DND-41 (cell line): ENCODE data around the gene ITGA11.

Source experiments
- ATAC-seq: fragments of 200-7000 bp; cut with Tn5 transposase; 3 replicates; pipeline ENCODE4 v1.9.1; 2021; ENCODE audit warnings: low read depth; ENCODE audit not compliant: insufficient read depth
- DNase-seq: peaks from one replicate; pipeline ENCODE4 v3.0.0-alpha.2; 2020
- H2AFZ ChIP-seq: 2 replicates; pipeline ENCODE4 v1.6.0; 2012; ENCODE audit warnings: low read depth, low read length
- H3K27ac ChIP-seq: 2 replicates; pipeline ENCODE4 v1.5.1; 2012; ENCODE audit warnings: low read length, inconsistent platforms
- H3K27me3 ChIP-seq: fragments of 200-600 bp; sonication (generic); 2 replicates; pipeline ENCODE4 v1.6.0; 2012; ENCODE audit warnings: low read length, mild to moderate bottlenecking, inconsistent platforms; ENCODE audit not compliant: insufficient read depth, poor library complexity
- H3K36me3 ChIP-seq: 2 replicates; pipeline ENCODE4 v1.5.1; 2012; ENCODE audit warnings: low read length, inconsistent platforms; ENCODE audit not compliant: insufficient read depth
- H3K4me1 ChIP-seq: 2 replicates; pipeline ENCODE4 v1.5.1; 2012; ENCODE audit warnings: mild to moderate bottlenecking, low read length; ENCODE audit not compliant: insufficient read depth
- H3K4me2 ChIP-seq: 2 replicates; pipeline ENCODE4 v1.6.0; 2012; ENCODE audit warnings: mild to moderate bottlenecking, moderate library complexity, low read length, inconsistent platforms; ENCODE audit not compliant: insufficient read depth
- H3K4me3 ChIP-seq, 2 experiments: fragments of 200-600 bp in 1 of 2; shearing (Covaris generic) in 1 of 2; 2 replicates each; pipeline ENCODE4 v1.5.1; 2012 to 2016; ENCODE audit warnings: inconsistent platforms in 2 of 2, low read length in 2 of 2, mild to moderate bottlenecking in 2 of 2, low read depth in 1 of 2, moderate library complexity in 1 of 2
- H3K79me2 ChIP-seq: 2 replicates; pipeline ENCODE4 v1.6.0; 2012; ENCODE audit warnings: low read length, inconsistent platforms; ENCODE audit not compliant: insufficient read depth
- H3K9ac ChIP-seq: 2 replicates; pipeline ENCODE4 v1.6.0; 2012; ENCODE audit warnings: low read depth, mild to moderate bottlenecking, inconsistent platforms, low read length, moderate library complexity
- H3K9me3 ChIP-seq: 2 replicates; pipeline ENCODE4 v1.5.1; 2012; ENCODE audit warnings: low read length, moderate library complexity, mild to moderate bottlenecking, inconsistent platforms; ENCODE audit not compliant: insufficient read depth, severe bottlenecking
- H4K20me1 ChIP-seq: 2 replicates; pipeline ENCODE4 v1.6.0; 2012; ENCODE audit warnings: low read length; ENCODE audit not compliant: insufficient read depth
- EZH2 ChIP-seq: IDR thresholded peaks from 3 replicates; pipeline ENCODE4 v1.6.1; 2012; ENCODE audit warnings: borderline replicate concordance, low read depth, mild to moderate bottlenecking, moderate library complexity, low read length, inconsistent platforms; ENCODE audit not compliant: severe bottlenecking
- TF ChIP-seq, protein P1 (sequence below): IDR thresholded peaks from 2 replicates; pipeline ENCODE4 v1.5.1; 2012; ENCODE audit warnings: borderline replicate concordance, low read length, moderate library complexity, mild to moderate bottlenecking; ENCODE audit not compliant: poor library complexity, severe bottlenecking; ENCODE audit errors: extremely low read depth

Gene ITGA11

GRCh38 chr15:68470976-68471375, 39.0 kb upstream of the ITGA11 start:
- DNase-seq (no peak), ATAC-seq (no peak)
- Histone ChIP-seq H3K9ac (no peak overlapping the region), H3K36me3 (no peaks in the 10 kb centered on the region), H3K79me2 (no peaks in the 10 kb centered on the region), H3K4me3 (no peak overlapping the region), H4K20me1 (no peaks in the 10 kb centered on the region), H3K4me2 (no peak overlapping the region), H3K27ac (no peak overlapping the region), H3K4me1 (no peaks in the 10 kb centered on the region), H3K27me3 (peaks cover 19% of the 10 kb centered on the region), H2AFZ (no peak overlapping the region), H3K9me3 (no peaks in the 10 kb centered on the region)
- TF ChIP-seq, protein P1, sequence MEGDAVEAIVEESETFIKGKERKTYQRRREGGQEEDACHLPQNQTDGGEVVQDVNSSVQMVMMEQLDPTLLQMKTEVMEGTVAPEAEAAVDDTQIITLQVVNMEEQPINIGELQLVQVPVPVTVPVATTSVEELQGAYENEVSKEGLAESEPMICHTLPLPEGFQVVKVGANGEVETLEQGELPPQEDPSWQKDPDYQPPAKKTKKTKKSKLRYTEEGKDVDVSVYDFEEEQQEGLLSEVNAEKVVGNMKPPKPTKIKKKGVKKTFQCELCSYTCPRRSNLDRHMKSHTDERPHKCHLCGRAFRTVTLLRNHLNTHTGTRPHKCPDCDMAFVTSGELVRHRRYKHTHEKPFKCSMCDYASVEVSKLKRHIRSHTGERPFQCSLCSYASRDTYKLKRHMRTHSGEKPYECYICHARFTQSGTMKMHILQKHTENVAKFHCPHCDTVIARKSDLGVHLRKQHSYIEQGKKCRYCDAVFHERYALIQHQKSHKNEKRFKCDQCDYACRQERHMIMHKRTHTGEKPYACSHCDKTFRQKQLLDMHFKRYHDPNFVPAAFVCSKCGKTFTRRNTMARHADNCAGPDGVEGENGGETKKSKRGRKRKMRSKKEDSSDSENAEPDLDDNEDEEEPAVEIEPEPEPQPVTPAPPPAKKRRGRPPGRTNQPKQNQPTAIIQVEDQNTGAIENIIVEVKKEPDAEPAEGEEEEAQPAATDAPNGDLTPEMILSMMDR = no peak
- TF ChIP-seq EZH2 = no peak

DNA sequence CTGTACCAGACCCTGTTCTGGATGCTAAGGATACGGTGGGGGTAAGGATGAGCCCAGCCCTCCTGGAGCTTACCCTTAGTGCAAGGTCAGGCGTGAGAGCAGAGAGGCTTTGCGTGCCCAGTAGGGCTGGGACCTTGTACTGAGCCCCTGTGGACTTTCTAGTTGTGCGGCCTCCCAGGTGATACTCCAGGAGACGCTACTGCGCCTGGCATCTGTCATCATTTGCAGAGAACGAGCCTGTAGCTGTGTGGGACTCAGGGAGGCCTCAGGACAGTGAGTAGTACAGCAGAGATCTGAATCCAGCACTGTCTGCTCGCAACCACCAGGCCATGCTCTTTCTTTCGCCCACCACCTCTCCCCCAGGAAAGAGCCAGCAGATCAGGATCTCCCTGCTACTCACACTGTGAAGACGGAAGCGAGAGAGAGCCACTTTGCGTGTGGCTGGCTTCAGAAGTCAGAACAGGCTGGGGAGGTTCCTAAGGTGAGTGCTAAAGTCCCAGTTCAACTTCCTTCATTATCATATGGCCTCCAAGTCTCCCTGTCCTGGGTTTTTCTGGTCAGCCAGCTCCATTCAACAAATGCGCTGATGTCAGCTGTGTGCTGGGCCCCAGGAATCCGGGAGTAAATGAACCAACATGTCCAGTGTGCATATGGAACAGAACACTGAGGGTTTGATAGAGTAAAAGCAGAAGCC, 38.2 kb upstream of the ITGA11 start:
- H3K9me3 ChIP-seq = no peaks in the 10 kb centered on the region
- no peak for ATAC-seq
- no peak for DNase-seq
- H3K4me3 ChIP-seq = no peak overlapping the region
- peaks cover 19% of the 10 kb centered on the region for H3K27me3 ChIP-seq
- no peaks in the 10 kb centered on the region for H3K79me2 ChIP-seq
- no peaks in the 10 kb centered on the region for H3K36me3 ChIP-seq
- H2AFZ ChIP-seq = no peak overlapping the region
- H3K27ac ChIP-seq = no peak overlapping the region
- H3K4me1 ChIP-seq = no peaks in the 10 kb centered on the region
- no peak overlapping the region for H3K9ac ChIP-seq
- H3K4me2 ChIP-seq = no peak overlapping the region
- H4K20me1 ChIP-seq = no peaks in the 10 kb centered on the region
- TF ChIP-seq, protein P1 = no peak
- TF ChIP-seq EZH2 = no peak

DNA sequence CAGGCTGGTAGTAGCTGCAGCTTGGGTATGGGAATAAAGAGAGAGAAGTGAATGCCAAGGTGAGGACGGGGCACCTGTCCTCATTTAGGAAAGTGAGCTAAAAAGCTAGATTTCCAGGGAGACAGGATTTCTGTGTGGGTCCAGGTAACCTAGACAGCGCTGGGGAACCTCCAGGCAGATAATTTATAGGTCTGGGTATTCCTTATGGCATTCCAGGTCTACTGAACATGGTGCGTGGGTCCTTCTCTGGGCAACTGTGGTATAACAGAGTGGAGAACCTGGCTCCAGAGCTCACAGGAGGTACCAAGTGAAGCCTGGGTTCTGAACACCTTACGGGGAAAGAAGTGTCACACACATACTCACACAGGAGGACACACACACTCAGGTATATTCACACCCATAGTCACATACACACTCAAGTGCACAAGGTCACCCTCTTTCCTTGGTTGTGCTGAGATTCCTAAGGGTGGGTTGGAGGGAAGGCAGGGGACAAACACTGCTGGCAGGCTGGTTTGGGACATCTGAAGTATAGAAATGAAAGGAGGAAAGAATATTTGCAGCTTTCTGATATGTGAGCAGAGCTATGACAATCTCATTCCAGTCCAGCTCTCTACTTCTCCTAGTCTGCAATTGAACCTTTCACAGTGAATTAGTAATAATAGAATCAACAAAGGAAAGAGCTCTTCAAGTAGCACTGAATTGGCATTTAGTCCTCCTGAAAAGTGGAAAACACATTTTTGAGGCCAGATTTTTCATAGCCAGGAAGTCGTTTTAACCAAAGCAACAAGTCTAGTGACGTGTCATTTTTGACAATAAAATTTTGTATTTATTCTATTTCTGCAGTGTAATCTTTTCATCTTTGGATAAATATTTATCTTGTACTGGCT, 37.4 kb upstream of the ITGA11 start:
- Histone ChIP-seq H3K27me3 (peaks cover 19% of the 10 kb centered on the region), H3K79me2 (no peaks in the 10 kb centered on the region), H3K36me3 (no peaks in the 10 kb centered on the region), H3K4me3 (no peak overlapping the region), H3K27ac (no peak overlapping the region), H3K4me2 (no peak overlapping the region), H3K4me1 (no peaks in the 10 kb centered on the region), H3K9me3 (no peaks in the 10 kb centered on the region), H4K20me1 (no peaks in the 10 kb centered on the region), H3K9ac (no peak overlapping the region), H2AFZ (no peak overlapping the region)
- DNase-seq = no peak
- ATAC-seq = no peak
- TF ChIP-seq, protein P1 = no peak
- TF ChIP-seq EZH2 = no peak
